Neural crest cell (in vitro differentiated cells): ENCODE data around the gene PSMD1. TPM values are rescaled to one million over a fixed set of nuclear protein-coding genes. Genes with fewer than 3 reads are reported as not detected.
A peak's percentile ranks its signal among the peaks of the same experiment; 100 is the strongest.

ENCODE experiments used
- DNase-seq: peaks from one replicate; pipeline ENCODE4 v3.0.0; 2021; ENCODE audit warnings: low read depth, mixed read lengths, low spot score
- H3K27ac Mint-ChIP-seq: one replicate; pipeline ENCODE4 v1.8.0; 2021; ENCODE audit warnings: mild to moderate bottlenecking, mixed read lengths; ENCODE audit not compliant: unreplicated experiment
- H3K27me3 Mint-ChIP-seq: 2 replicates; pipeline ENCODE4 v1.8.0; 2021; ENCODE audit warnings: low read depth, mild to moderate bottlenecking, mixed read lengths
- H3K36me3 Mint-ChIP-seq: 2 replicates; pipeline ENCODE4 v1.8.0; 2021; ENCODE audit warnings: low read depth, mild to moderate bottlenecking, mixed read lengths
- H3K4me1 Mint-ChIP-seq: 2 replicates; pipeline ENCODE4 v1.8.0; 2021; ENCODE audit warnings: mixed read lengths
- H3K4me3 Mint-ChIP-seq: one replicate; pipeline ENCODE4 v1.8.0; 2021; ENCODE audit warnings: mild to moderate bottlenecking, mixed read lengths
- H3K9me3 Mint-ChIP-seq: 2 replicates; pipeline ENCODE4 v1.8.0; 2021; ENCODE audit warnings: mixed read lengths
- total RNA-seq: library from RNA; stranded (reverse); gene quantifications from 2 replicates; pipeline ENCODE4 v1.2.1, GENCODE V29; 2021
- TF ChIP-seq, protein P1 (sequence below): fragments of 200-600 bp; sonication (generic); conservative IDR thresholded peaks from 2 replicates; pipeline ENCODE4 v1.5.0; 2021; ENCODE audit warnings: antibody characterized with exemption, mild to moderate bottlenecking

The PSMD1 gene
- total RNA-seq, 1 donor from 2014 or later: 128 TPM

DNA sequence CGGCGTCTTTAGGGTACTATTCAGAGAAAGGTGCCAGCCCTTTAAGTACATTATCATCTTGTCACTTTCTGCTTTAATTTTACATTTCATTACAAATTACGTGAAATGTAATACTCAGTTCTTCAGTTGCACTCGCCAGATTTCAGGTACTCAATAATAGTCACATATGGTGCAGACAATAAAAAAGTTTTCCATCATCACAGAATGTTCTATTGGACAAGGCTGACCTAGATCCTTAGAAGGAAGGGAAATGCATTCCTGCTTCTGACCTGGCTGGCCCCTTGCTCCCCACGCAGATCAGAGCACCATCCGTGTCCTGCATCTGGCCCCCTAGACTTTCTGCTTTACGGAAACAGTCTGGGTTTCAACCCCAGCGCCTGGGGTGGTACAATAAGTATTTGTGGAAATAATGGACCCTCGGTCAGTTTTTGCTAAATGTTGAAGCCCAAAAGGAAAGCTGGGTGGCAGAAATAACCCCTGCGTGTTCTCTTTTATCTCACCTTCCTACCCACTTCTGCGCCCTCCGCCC is 20.0 kb upstream of the PSMD1 start:
- Mint-ChIP-seq H3K36me3 (no peaks in the 10 kb centered on the region), H3K27me3 (peaks cover 76% of the 10 kb centered on the region), H3K9me3 (no peaks in the 10 kb centered on the region), H3K4me3 (peak overlapping the region; percentile 45), H3K4me1 (peaks cover 5% of the 10 kb centered on the region), H3K27ac (no peak overlapping the region)
- DNase-seq: no peak
- TF ChIP-seq, protein P1, sequence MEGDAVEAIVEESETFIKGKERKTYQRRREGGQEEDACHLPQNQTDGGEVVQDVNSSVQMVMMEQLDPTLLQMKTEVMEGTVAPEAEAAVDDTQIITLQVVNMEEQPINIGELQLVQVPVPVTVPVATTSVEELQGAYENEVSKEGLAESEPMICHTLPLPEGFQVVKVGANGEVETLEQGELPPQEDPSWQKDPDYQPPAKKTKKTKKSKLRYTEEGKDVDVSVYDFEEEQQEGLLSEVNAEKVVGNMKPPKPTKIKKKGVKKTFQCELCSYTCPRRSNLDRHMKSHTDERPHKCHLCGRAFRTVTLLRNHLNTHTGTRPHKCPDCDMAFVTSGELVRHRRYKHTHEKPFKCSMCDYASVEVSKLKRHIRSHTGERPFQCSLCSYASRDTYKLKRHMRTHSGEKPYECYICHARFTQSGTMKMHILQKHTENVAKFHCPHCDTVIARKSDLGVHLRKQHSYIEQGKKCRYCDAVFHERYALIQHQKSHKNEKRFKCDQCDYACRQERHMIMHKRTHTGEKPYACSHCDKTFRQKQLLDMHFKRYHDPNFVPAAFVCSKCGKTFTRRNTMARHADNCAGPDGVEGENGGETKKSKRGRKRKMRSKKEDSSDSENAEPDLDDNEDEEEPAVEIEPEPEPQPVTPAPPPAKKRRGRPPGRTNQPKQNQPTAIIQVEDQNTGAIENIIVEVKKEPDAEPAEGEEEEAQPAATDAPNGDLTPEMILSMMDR: no peak

DNA sequence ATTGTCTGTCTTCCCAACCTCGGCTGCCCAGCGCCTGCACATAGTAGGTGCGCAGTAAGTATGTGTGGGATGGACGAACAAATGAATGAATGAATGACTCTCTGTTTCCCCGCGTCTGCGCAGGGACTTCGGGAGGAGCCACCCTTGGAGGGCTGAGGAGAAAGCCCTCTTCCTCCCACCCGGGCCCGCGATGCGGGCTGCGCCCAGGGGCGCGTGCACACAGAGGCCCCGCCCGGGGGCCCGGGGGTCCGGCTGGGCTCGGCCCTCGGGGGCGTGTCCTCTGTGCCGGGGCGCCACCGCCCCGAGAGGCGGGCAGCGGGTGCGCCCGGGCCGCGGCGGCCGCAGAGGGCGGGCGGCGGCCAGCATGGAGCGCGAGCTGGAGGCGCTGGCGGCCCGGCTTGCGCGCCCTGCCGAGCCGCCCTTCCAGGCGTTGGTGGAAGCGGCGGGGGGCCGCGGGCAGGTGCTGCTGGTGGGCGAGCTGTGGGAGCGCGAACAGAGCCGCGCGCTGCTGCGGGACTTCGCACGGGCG is 19.4 kb upstream of the PSMD1 start, which contains the start of gene C2orf72:
TSS of gene C2orf72 (plus strand) at position 322 of the 529 bp plus-strand sequence. CDS start at position 365, 43 bp downstream.
- no peaks in the 10 kb centered on the region for H3K9me3 Mint-ChIP-seq
- H3K27me3 Mint-ChIP-seq: peaks cover 72% of the 10 kb centered on the region
- H3K36me3 Mint-ChIP-seq: no peaks in the 10 kb centered on the region
- H3K4me3 Mint-ChIP-seq: peak within 1 kb of the TSS; percentile 82
- no peak for DNase-seq
- H3K4me1 Mint-ChIP-seq: peaks cover 5% of the 10 kb centered on the region
- TF ChIP-seq, protein P1: no peak
- H3K27ac Mint-ChIP-seq: no peak within 1 kb of the TSS

DNA sequence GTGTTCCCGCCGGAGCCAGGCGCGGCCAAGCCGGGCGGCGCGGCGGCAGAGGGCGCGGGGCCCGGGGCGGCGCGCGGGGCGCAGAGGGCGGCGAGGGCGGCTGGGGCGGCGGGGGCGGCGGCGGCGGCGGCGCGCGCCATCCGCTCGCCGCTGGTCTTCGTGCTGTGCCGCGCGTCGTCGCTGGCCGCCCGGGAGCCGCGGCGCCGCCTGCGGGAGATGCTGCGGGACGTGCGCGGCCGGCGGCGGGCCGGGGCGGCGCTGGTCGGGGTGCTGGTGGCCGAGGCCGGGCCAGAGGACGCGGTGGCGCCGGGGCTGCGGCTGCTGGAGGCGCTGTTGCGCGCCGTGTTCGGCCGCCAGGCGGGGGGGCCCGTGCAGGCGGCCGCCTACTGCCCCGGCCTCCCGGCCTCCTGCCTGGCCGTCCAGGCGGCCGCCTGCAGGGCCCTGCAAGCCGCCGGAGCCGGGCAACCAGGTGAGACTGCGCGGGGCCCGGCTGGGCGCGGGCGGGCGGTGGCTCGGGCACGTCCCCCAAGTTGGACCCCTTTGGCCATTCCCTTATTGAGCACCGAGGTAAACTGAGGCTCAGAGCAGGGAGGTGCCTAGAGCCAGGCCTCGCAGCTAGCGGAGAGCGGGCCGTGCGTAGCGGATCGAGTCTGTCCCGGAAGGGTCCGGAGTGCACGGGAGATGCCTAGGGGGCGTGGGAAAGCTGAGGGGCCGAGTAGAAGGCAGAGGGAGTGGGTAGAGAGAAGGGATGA is 18.8 kb upstream of the PSMD1 start:
- no peaks in the 10 kb centered on the region for H3K9me3 Mint-ChIP-seq
- peak; percentile 22 for DNase-seq
- H3K36me3 Mint-ChIP-seq: no peaks in the 10 kb centered on the region
- H3K27ac Mint-ChIP-seq: no peak overlapping the region
- TF ChIP-seq, protein P1: no peak
- peaks cover 5% of the 10 kb centered on the region for H3K4me1 Mint-ChIP-seq
- peaks cover 66% of the 10 kb centered on the region for H3K27me3 Mint-ChIP-seq
- H3K4me3 Mint-ChIP-seq: peak overlapping the region; percentile 82

DNA sequence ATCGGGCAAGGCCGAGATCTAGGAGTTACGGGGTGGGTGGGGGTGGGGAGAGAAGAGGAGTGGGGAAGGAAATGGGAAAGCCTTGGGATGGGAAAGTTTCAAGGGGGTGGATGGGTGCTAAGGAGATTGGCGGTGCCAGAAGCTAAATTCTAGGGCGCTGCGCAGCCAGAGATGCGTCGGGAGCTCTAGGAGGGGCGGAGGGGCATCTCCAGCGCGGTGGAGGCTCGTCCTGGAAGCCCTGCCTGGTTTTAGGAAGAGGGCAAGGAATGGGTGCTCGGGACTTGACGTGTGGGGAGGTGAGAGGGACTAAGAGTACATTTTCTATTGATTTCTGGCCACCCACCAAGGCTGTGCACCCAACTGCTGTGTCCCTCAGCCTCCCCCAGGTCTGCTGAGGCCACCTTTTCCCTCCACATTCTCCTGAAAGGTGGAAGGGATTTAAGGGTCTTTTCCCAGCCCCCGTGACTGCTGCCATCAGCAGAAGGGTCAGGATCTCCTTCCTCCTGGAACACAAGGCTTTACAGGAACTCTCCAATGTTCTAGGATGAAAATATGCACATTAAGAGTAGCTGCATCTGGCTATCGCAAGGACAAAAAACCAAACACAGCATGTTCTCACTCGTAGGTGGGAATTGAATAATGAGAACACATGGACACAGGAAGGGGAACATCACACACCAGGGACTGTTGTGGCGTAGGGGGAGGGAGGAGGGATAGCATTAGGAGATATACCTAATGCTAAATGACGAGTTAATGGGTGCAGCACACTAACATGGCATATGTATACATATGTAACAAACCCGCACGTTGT is 18.0 kb upstream of the PSMD1 start:
- Mint-ChIP-seq H3K27me3 (peaks cover 59% of the 10 kb centered on the region), H3K4me3 (peak overlapping the region; percentile 82), H3K4me1 (peaks cover 5% of the 10 kb centered on the region), H3K36me3 (no peaks in the 10 kb centered on the region), H3K9me3 (no peaks in the 10 kb centered on the region), H3K27ac (no peak overlapping the region)
- TF ChIP-seq, protein P1: no peak
- DNase-seq: no peak

DNA sequence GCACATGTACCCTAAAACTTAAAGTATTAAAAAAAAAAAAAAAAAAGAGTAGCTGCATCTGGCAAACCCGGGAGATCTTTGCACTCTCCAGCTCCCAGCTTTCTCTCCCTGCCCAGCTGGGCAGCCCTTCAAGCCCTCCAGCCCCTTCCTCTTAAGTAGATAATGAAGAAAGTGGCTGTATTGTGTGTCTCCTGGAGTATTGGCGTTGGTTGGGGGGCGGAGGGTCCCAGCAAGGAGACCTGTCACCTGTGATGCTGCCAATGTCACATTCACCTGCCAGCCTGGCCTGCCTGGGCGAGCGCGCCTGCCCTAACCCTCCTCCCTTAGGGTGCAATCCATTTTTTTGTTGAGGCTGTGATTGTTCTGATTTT is 17.4 kb upstream of the PSMD1 start:
- H3K27me3 Mint-ChIP-seq: peaks cover 54% of the 10 kb centered on the region
- H3K4me1 Mint-ChIP-seq: peaks cover 5% of the 10 kb centered on the region
- no peak overlapping the region for H3K27ac Mint-ChIP-seq
- TF ChIP-seq, protein P1: no peak
- no peaks in the 10 kb centered on the region for H3K36me3 Mint-ChIP-seq
- DNase-seq: no peak
- H3K4me3 Mint-ChIP-seq: peak overlapping the region; percentile 32
- H3K9me3 Mint-ChIP-seq: no peaks in the 10 kb centered on the region
